Neural cell (in vitro differentiated cells): ENCODE measurements around the gene MICA.

Source experiments
- CTCF ChIP-seq: fragments of 450-650 bp; IDR thresholded peaks from 2 replicates; pipeline ENCODE4 v1.5.1; 2014; ENCODE audit warnings: antibody characterized with exemption, mild to moderate bottlenecking, moderate library complexity; ENCODE audit not compliant: poor library complexity, severe bottlenecking
- EP300 ChIP-seq: fragments of 450-650 bp; conservative IDR thresholded peaks from 2 replicates; pipeline ENCODE4 v1.6.1; 2014; ENCODE audit warnings: antibody characterized with exemption, mild to moderate bottlenecking, moderate library complexity; ENCODE audit not compliant: poor library complexity, severe bottlenecking
- EZH2 ChIP-seq: fragments of 200-600, 300-800 bp; shearing (Covaris generic), sonication (generic); IDR thresholded peaks from 2 replicates; pipeline ENCODE4 v1.6.1; 2014; ENCODE audit warnings: antibody characterized with exemption, low read length, borderline replicate concordance, mild to moderate bottlenecking; ENCODE audit not compliant: insufficient read depth, poor library complexity, severe bottlenecking
- POLR2AphosphoS5 ChIP-seq: IDR thresholded peaks from 2 replicates; pipeline ENCODE4 v1.6.1; 2012
- RAD21 ChIP-seq: fragments of 450-650 bp; conservative IDR thresholded peaks from 2 replicates; pipeline ENCODE4 v1.6.1; 2014; ENCODE audit warnings: antibody characterized with exemption, mild to moderate bottlenecking, moderate library complexity
- REST ChIP-seq: IDR thresholded peaks from 2 replicates; pipeline ENCODE4 v1.6.1; 2012; ENCODE audit warnings: borderline replicate concordance
- SMC3 ChIP-seq: fragments of 450-650 bp; conservative IDR thresholded peaks from 2 replicates; pipeline ENCODE4 v1.6.1; 2014; ENCODE audit warnings: antibody characterized with exemption, mild to moderate bottlenecking, moderate library complexity; ENCODE audit not compliant: poor library complexity

GRCh38 chr6:31356216-31356945, 47.0 kb upstream of the MICA start:
- no peak for TF ChIP-seq RAD21
- TF ChIP-seq REST, result no peak
- no peak for TF ChIP-seq EZH2
- TF ChIP-seq CTCF, result no peak
- TF ChIP-seq SMC3, result no peak
- no peak for TF ChIP-seq POLR2AphosphoS5
- TF ChIP-seq EP300, result no peak
